HL-60 (cell line): ENCODE data around the gene SDCCAG8.

Experiments
- DNase-seq, 2 experiments: peaks; one replicate each; pipeline ENCODE4 v3.0.0-alpha.2; 2010 to 2020; ENCODE audit warnings: low read depth in 1 of 2, low spot score in 1 of 2
- H3K27ac ChIP-seq: fragments of 250-450 bp; sonication (Bioruptor Pico); replicated peaks from 2 replicates; pipeline ENCODE4 v1.5.1; 2020; ENCODE audit warnings: mild to moderate bottlenecking, moderate library complexity
- H3K27me3 ChIP-seq: fragments of 250-450 bp; sonication (Bioruptor Pico); 2 replicates; pipeline ENCODE4 v1.5.1; 2021; ENCODE audit warnings: mild to moderate bottlenecking, moderate library complexity; ENCODE audit not compliant: insufficient read depth, poor library complexity, severe bottlenecking
- H3K4me3 ChIP-seq: replicated peaks from 2 replicates; pipeline ENCODE4 v1.5.1; 2011; ENCODE audit warnings: mild to moderate bottlenecking, control low read depth, low read length; ENCODE audit not compliant: insufficient read depth
- GABPA ChIP-seq: IDR thresholded peaks from 2 replicates; pipeline ENCODE4 v1.6.1; 2012; ENCODE audit warnings: low read depth
- POLR2AphosphoS5 ChIP-seq: IDR thresholded peaks from 2 replicates; pipeline ENCODE4 v1.6.1; 2012; ENCODE audit warnings: low read depth
- SPI1 ChIP-seq: IDR thresholded peaks from 2 replicates; pipeline ENCODE4 v1.6.1; 2012; ENCODE audit warnings: low read depth, mild to moderate bottlenecking, borderline replicate concordance
- TF ChIP-seq, protein P1 (sequence below): IDR thresholded peaks from one replicate; pipeline ENCODE4 v1.5.1; 2011; ENCODE audit warnings: low read length, control low read depth, inconsistent platforms; ENCODE audit not compliant: insufficient read depth
- TF ChIP-seq, protein P2 (sequence below): IDR thresholded peaks from 2 replicates; pipeline ENCODE4 v1.6.1; 2012; ENCODE audit warnings: low read depth; ENCODE audit not compliant: insufficient replicate concordance

Gene SDCCAG8

DNA sequence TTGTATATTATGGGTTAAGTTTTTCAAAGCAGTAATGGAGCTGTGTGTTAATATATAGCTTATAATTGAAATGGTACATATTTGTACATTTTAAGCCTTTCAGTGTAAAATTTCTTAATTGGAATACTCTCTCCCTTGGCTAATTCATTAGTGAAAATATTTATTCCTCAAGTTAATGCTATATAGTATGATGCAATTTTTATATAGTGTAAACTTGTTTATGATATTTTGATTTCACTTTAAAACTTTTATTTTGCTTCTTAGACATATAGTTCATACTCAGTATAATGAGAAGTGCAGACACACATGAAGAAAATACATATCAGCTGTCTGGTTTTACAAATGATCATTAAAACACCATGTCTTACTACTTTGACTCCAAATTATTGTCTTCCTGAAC, 140.6 kb downstream of the SDCCAG8 start:
- Histone ChIP-seq H3K4me3 (no peak overlapping the region), H3K27ac (no peak overlapping the region), H3K27me3 (no peaks in the 10 kb centered on the region)
- DNase-seq, result no peak
- TF ChIP-seq POLR2AphosphoS5 (no peak), SPI1 (no peak), GABPA (no peak)
- TF ChIP-seq, protein P1, sequence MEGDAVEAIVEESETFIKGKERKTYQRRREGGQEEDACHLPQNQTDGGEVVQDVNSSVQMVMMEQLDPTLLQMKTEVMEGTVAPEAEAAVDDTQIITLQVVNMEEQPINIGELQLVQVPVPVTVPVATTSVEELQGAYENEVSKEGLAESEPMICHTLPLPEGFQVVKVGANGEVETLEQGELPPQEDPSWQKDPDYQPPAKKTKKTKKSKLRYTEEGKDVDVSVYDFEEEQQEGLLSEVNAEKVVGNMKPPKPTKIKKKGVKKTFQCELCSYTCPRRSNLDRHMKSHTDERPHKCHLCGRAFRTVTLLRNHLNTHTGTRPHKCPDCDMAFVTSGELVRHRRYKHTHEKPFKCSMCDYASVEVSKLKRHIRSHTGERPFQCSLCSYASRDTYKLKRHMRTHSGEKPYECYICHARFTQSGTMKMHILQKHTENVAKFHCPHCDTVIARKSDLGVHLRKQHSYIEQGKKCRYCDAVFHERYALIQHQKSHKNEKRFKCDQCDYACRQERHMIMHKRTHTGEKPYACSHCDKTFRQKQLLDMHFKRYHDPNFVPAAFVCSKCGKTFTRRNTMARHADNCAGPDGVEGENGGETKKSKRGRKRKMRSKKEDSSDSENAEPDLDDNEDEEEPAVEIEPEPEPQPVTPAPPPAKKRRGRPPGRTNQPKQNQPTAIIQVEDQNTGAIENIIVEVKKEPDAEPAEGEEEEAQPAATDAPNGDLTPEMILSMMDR, result no peak
- TF ChIP-seq, protein P2, sequence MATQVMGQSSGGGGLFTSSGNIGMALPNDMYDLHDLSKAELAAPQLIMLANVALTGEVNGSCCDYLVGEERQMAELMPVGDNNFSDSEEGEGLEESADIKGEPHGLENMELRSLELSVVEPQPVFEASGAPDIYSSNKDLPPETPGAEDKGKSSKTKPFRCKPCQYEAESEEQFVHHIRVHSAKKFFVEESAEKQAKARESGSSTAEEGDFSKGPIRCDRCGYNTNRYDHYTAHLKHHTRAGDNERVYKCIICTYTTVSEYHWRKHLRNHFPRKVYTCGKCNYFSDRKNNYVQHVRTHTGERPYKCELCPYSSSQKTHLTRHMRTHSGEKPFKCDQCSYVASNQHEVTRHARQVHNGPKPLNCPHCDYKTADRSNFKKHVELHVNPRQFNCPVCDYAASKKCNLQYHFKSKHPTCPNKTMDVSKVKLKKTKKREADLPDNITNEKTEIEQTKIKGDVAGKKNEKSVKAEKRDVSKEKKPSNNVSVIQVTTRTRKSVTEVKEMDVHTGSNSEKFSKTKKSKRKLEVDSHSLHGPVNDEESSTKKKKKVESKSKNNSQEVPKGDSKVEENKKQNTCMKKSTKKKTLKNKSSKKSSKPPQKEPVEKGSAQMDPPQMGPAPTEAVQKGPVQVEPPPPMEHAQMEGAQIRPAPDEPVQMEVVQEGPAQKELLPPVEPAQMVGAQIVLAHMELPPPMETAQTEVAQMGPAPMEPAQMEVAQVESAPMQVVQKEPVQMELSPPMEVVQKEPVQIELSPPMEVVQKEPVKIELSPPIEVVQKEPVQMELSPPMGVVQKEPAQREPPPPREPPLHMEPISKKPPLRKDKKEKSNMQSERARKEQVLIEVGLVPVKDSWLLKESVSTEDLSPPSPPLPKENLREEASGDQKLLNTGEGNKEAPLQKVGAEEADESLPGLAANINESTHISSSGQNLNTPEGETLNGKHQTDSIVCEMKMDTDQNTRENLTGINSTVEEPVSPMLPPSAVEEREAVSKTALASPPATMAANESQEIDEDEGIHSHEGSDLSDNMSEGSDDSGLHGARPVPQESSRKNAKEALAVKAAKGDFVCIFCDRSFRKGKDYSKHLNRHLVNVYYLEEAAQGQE, result no peak

DNA sequence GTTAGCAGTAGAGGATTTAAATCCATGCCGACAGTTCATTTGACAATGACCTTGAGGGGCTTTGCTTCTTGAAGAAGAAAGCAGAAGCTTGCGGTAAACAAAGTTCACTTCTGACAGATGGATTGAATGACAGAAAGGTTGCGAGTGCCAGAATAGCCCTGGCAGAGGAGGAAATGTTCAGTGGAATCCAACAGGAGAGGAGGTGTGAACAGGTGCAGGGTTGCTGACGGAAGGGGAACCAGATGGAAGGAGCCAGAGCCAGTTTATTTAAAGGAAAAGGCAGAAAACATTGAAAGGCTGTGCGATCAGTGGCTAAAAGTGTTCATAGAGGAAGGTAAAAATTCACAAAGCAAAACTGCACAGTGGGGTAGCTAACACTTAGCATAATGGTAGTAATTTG, 141.0 kb downstream of the SDCCAG8 start:
- no peak for DNase-seq
- Histone ChIP-seq H3K4me3 (no peak overlapping the region), H3K27me3 (no peaks in the 10 kb centered on the region), H3K27ac (no peak overlapping the region)
- TF ChIP-seq GABPA, result no peak
- no peak for TF ChIP-seq POLR2AphosphoS5
- no peak for TF ChIP-seq SPI1
- TF ChIP-seq, protein P2, result no peak
- TF ChIP-seq, protein P1, result no peak

DNA sequence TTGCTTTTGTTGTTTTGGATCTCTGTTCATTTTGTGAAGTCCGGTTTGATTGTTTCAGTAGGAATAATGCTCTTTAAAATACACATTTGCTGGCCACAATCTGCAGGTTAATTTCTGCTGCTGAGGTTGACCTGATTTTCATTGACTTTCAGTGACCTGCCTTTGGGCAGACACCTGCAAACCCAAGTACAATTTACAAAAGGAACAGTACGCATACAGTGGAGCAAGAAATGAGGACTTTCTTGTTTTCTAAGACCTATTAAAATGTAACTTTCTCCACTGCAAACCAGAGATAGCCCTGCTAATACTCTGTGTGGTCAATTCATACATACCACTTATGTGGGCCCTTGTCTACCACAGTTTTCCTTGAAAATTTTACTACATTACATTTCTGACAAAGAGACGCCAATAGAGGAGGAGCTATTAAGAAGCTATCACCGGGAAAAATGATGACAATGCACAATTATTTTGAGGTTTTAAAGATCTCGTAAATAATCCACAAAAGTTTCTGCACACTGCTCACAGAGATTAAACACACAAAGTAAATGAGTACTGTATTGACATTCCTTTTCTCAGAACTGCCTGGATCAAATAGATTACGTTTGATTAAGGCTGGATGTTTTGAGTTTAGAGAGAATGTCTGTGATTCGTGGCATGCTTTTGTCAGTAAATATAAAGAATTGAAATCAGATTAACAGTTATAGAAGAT, 141.9 kb downstream of the SDCCAG8 start:
- no peak overlapping the region for H3K4me3 ChIP-seq
- H3K27ac ChIP-seq, result no peak overlapping the region
- no peak for DNase-seq
- TF ChIP-seq, protein P1, result no peak
- TF ChIP-seq SPI1 (no peak), GABPA (no peak), POLR2AphosphoS5 (no peak)
- TF ChIP-seq, protein P2, result no peak
- H3K27me3 ChIP-seq, result no peaks in the 10 kb centered on the region
